Hepatocyte (in vitro differentiated cells): ENCODE results near the gene ABHD16B.

ENCODE experiments used
- EZH2 ChIP-seq: fragments of 200-600 bp; sonication (generic); IDR thresholded peaks from 2 replicates; pipeline ENCODE4 v1.6.1; 2016; ENCODE audit warnings: antibody characterized with exemption, mild to moderate bottlenecking, borderline replicate concordance
- EZH2phosphoT487 ChIP-seq: fragments of 200-600 bp; sonication (generic); IDR thresholded peaks from one replicate; pipeline ENCODE4 v1.6.1; 2018; ENCODE audit warnings: antibody characterized with exemption, mild to moderate bottlenecking, low read depth, moderate library complexity; ENCODE audit not compliant: unreplicated experiment, severe bottlenecking
- TF ChIP-seq, protein P1 (sequence below): fragments of 200-600 bp; sonication (generic); IDR thresholded peaks from 2 replicates; pipeline ENCODE4 v1.5.1; 2016; ENCODE audit warnings: antibody characterized with exemption, mild to moderate bottlenecking; ENCODE audit not compliant: poor library complexity

DNA sequence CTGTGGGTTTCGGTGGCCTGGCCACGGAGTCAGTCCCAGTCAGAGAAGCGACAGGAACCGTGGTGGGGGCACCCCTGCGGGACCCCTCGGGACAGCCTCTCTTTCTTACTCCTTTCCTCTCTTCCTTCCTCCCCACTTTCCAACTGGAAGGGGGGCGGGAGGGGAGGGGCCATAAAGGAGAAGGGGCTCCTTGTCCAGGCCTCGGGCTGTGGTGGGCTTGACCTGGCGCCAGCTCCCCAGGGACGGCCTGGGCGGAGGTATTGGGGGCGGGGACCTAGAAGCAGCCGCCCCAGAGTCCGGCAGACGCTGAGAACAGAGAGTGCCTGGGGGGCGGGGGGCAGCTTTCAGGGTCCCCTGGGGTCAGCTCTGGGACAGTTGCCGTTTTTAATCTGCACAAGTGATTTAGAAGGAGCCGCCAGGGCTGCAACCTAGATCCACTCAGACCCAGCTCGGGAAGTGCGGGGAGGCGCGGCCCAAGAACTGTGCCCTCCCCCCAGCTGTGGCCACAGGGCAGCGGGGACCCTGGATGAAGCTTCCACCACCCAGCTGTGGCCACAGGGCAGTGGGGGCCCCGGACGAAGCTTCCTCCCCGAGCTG is 6.4 kb upstream of the ABHD16B start:
- TF ChIP-seq, protein P1, sequence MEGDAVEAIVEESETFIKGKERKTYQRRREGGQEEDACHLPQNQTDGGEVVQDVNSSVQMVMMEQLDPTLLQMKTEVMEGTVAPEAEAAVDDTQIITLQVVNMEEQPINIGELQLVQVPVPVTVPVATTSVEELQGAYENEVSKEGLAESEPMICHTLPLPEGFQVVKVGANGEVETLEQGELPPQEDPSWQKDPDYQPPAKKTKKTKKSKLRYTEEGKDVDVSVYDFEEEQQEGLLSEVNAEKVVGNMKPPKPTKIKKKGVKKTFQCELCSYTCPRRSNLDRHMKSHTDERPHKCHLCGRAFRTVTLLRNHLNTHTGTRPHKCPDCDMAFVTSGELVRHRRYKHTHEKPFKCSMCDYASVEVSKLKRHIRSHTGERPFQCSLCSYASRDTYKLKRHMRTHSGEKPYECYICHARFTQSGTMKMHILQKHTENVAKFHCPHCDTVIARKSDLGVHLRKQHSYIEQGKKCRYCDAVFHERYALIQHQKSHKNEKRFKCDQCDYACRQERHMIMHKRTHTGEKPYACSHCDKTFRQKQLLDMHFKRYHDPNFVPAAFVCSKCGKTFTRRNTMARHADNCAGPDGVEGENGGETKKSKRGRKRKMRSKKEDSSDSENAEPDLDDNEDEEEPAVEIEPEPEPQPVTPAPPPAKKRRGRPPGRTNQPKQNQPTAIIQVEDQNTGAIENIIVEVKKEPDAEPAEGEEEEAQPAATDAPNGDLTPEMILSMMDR: no peak
- TF ChIP-seq EZH2: no peak
- TF ChIP-seq EZH2phosphoT487: no peak
